ENCODE data around the gene NRG2. TPM values are rescaled to one million over a fixed set of nuclear protein-coding genes. Genes with fewer than 3 reads are reported as not detected.
A peak's percentile ranks its signal among the peaks of the same experiment; 100 is the strongest.

The NRG2 gene
- total RNA-seq, 1 donor from 2014 or later = 0.20 TPM

- no peak for DNase-seq (ENCODE audit: low read depth in 2 of 2)
Measured at GRCh38 chr5:139904816-139905661, 138.1 kb downstream of the NRG2 start.

GRCh38 chr5:139904566-139904815 is 138.6 kb downstream of the NRG2 start:
- DNase-seq (ENCODE audit: low read depth in 2 of 2) = no peak

DNA sequence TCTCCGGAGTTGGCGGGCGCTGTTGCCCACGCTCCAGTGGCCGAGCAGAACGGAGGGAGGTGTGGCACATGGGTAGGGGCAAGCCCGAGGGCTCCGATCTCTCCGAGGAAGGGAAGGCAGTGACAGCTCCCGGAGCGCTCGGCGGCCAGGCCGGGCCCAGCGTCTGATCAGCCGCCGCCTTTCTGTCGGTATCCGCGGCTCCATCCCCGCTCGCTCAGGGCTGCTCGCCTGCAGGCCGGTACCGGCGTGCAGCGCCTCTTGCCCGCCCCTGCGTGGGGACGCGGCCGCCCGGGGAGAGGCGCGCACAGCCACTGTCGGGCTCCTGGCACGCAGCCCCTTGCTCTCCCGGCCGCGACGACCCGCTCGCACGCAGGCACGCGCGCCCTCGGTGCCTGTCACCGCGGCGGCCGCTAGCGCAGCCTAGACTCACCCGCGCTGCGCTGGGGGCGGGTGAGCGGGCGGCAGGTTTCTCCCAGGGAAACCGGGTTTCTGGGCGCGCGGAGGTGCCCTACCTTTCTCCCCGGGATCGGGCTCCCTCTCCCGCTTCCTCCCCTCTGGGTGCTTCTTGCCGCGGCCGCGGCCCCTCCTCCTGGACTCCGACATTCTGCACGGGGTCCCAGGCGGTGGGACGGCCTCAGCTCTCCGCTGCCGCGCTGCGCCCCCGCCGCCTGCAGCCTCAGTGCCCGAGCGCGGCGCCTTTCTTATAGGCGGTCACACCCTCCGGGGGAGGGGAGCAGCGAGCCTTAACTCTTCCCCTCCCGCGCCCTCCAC is 139.1 kb downstream of the NRG2 start:
- peak in 1 of 2 donors; percentile 30 for DNase-seq (ENCODE audit: low read depth in 2 of 2)

DNA sequence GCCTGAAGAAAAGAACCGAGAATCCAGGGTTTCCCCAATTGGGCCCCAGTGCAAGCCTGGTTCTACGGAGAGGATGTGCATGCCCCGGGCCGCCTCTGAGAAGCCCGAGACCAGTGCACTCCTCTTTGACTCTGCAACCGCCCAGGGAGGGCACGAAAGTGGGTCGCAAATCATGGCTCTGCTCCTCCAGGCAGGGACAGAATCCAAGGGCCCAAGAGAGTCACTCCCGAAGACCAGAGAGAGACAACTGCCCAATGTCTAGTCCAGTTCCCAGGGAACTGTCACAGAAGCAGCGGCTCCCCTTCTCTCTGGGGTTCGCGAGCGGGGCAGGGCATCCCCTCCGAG is 139.7 kb downstream of the NRG2 start:
- DNase-seq (ENCODE audit: low read depth in 2 of 2) = no peak

- DNase-seq (ENCODE audit: low read depth in 2 of 2) = no peak
Measured at GRCh38 chr5:139901986-139902385, 141.1 kb downstream of the NRG2 start.

- no peak for DNase-seq (ENCODE audit: low read depth in 2 of 2)
Measured at GRCh38 chr5:139901251-139901575, 141.9 kb downstream of the NRG2 start.

DNA sequence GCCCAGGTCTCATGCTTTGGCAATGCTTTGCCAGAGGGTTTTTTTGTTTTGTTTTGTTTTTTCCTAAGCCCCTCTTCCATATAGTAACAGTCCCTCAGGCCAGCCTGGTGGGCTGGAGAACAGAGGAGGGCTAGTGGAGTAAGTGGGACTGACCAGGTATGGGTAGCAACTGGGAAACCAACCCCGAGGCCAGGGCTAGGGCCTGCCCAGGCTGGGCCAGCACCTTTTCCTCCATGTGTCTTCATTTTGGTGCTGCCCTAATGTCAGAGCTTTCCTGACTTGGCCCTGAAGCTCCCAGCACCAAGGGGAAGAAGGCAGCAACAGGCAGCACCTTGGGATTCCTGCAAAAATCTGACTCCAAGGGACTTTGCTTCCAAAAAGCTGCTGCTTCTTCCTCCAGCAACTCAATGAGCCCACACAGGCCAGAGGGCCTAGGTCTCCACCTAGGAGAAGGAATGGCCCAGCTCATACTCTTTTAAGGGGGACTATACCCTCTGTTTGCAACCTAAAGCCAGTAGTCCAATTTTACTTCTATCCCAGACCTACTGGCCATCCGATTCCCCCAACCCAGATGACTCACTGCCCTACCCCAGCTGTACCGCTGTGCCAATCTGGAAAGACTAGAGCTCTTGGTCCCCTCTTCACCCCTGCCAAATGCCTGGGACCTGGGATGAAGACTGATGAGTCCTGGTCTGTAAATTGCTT is 142.4 kb downstream of the NRG2 start:
- DNase-seq (ENCODE audit: low read depth in 2 of 2) = no peak

- DNase-seq (ENCODE audit: low read depth in 2 of 2) = no peak
Measured at GRCh38 chr5:139898981-139899380, 144.1 kb downstream of the NRG2 start.

DNA sequence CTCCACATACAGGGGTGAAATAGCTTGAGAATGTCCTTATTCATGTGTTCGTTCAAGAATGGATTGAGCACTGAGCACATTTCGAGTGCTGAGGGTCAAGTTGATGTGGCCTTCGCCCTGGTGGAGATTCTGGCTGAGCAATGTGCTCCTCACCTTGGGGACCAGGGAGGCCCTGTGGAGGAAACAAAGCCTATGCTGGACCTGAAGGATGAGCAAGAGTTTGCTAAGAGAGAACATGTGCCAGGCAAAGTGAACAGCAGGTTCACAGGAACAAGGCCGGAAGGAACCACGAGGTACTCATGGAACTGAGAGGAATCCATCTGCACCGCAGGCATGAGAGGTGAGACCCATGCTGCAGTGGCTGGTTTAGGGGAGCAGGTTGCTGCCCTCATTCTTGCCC is 145.1 kb downstream of the NRG2 start:
- DNase-seq (ENCODE audit: low read depth in 2 of 2) = no peak

DNA sequence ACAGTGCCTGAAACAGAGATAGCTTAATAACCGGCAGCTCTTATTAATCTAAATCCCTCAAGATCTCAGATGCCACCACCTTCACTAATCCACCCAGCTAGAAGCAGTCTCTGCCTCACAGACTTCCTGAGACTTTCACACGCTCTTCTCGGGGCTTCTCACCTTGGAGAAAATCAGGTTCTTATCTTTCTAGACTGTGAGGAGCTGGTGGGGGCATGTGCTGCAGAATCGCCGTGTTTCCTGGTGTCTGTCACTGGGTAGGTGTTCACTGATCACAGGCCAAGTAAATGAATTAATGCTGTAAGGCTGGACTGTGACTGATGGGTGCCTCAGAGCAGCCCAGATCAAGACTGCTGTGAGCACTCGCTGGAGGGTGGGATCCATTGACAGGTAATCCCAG is 145.8 kb downstream of the NRG2 start:
- no peak for DNase-seq (ENCODE audit: low read depth in 2 of 2)

DNA sequence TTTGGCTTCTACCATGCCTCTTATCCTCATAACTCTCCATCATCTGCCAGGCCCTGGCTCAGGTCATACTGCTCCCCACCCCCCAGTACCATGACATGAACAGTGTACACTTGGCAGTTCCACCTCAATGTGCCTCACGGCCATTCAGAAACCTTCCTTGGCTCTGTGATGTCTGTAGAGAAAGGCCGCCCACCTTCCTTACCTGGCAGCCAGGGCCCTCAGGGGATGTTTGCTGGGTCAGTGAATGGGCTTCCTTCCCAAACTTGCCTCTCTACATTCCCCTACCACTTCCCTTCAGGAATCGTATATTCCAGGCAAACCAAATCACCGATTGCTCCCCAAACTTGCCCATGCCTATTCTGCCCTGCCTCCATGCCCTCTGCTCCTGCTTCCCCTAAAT is 146.4 kb downstream of the NRG2 start:
- no peak for DNase-seq (ENCODE audit: low read depth in 2 of 2)

GRCh38 chr5:139895647-139896046 is 147.5 kb downstream of the NRG2 start:
- no peak for DNase-seq (ENCODE audit: low read depth in 2 of 2)

- DNase-seq (ENCODE audit: low read depth in 2 of 2) = no peak
Measured at GRCh38 chr5:139895046-139895445, 148.1 kb downstream of the NRG2 start.

- no peak for DNase-seq (ENCODE audit: low read depth in 2 of 2)
Measured at GRCh38 chr5:139893873-139894272, 149.2 kb downstream of the NRG2 start.

GRCh38 chr5:139889410-139889809 is 153.7 kb downstream of the NRG2 start:
- DNase-seq (ENCODE audit: low read depth in 2 of 2) = no peak

GRCh38 chr5:139888370-139888769 is 154.7 kb downstream of the NRG2 start:
- no peak for DNase-seq (ENCODE audit: low read depth in 2 of 2)

GRCh38 chr5:139886213-139886612 is 156.9 kb downstream of the NRG2 start:
- no peak for DNase-seq (ENCODE audit: low read depth in 2 of 2)

DNA sequence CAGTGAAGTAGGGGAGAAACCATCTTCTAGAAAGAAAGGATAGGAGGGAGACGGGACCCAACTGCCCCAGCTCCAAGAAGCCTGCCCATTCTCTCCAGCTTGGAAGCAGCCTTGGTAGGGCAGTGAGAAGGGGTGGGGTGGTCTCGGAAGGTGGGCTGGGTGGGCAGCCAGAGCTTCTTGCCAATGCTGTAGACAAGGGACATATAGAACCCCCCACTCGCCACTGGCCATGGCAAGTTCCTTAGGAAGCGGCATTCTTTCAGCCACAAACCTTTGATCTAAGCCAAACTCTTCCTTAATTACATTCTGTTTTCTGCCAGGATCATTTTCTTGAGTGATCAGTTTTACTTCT is 157.3 kb downstream of the NRG2 start:
- DNase-seq (ENCODE audit: low read depth in 2 of 2) = no peak

- DNase-seq (ENCODE audit: low read depth in 2 of 2) = no peak
Measured at GRCh38 chr5:139885172-139885856, 157.8 kb downstream of the NRG2 start.

GRCh38 chr5:139884734-139885133 is 158.4 kb downstream of the NRG2 start:
- DNase-seq (ENCODE audit: low read depth in 2 of 2) = no peak

GRCh38 chr5:139884144-139884543 is 159.0 kb downstream of the NRG2 start:
- no peak for DNase-seq (ENCODE audit: low read depth in 2 of 2)

DNA sequence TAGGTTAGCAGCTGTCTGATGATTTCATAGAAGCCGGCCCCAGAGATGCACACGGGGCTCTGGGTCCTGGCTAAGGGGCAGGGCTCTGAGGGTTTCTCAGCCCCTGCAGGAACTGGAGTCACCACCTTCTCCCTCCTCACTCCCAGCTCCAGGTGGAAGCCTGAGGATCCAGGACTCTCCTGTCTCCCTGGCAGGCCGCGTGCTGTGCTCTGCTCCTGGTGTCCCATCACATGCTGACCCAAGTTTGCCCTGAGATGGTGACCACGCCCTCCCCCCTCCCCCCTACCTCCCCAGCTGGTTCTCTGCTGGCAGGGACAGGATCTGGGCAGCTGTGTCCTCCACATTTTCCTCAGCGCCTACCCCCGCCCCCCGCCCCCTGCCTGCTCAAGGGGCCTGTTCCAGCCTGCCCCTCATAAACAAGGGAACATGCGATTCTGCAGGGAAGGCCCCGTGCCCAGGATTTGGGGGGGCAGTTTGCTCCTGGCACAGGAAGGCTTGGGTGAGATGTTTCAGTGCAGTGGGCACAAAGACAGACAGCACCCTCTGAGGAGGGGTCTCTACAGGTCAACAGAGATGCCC is 160.0 kb downstream of the NRG2 start:
- DNase-seq (ENCODE audit: low read depth in 2 of 2) = no peak

Measured in lung microvascular endothelial cell (primary cell).